Umbilical cord (tissue), 2 donors: Measurements from ENCODE around the gene NEK5. TPM values are rescaled to one million over a fixed set of nuclear protein-coding genes. Genes with fewer than 3 reads are reported as not detected.
"Not testable (repeated sequence)": the region's sequence is repeated elsewhere in the genome, so short reads cannot be mapped to it uniquely, and the experiment has no call there.

Experiments
- DNase-seq: peaks from one replicate; pipeline ENCODE4 v3.0.0-alpha.2; 2015; ENCODE audit warnings: low spot score
- total RNA-seq: library from RNA; depleted of rRNA; stranded (reverse); fragments of >200 nt; gene quantifications from one replicate; pipeline ENCODE4 v1.2.3, GENCODE V29; 2014; ENCODE audit warnings: low replicate concordance; ENCODE audit not compliant: insufficient read depth

NEK5 gene
- total RNA-seq, 1 donor from 2014 or later = 13.2 TPM

DNA sequence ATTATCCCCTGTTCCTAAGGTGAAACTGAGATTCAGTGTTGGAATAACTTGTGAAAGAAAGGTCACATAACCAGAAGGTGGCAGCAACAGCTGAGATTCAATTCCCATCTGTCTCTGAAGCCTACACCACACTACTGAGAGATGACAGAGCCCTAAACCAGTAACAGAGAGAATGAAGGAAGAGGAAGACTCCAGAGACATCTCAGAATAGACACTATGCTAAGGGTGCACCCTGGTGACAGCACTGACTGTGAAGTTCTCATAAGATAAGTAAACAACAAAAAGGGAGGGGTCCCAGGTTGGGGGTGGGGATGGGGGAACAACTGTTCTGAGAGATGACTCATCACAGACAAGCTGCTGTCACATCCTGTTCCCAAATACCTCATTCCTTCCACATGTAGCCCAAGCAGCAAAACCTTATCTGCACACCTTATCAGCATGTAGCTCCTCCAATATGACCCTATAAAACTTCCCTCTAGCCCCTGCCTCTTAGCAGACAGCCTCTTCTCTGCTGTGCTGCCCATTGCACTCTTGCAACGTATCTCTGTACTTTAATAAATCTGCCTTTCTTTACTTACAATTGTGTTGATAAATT is 57.8 kb downstream of the NEK5 start:
- DNase-seq = no peak

DNA sequence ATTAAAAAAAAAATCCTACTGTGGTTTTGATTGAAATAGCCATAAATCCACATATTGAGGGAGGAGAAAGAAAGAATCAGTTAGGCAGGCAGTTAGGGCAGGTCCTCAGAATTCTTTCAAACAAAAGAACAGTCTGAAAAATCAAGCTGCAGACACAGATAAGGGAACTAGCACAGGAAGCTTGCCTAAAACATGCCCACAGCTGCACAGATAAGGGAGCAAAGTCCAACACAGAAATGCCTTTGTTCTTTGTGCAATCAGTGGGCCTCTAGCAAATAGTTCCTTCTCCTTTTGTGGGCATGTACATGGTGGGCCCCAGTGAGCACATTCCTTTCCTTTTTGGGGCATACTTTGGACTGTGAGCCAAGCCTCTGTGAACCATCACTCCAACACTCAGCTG is 61.6 kb downstream of the NEK5 start:
- DNase-seq = no peak

- DNase-seq = peak; percentile 69
Observed at GRCh38 chr13:52061587-52061986, 67.3 kb downstream of the NEK5 start.

- DNase-seq = not testable (repeated sequence)
Observed at GRCh38 chr13:52061064-52061463, 67.8 kb downstream of the NEK5 start.

GRCh38 chr13:52053460-52053859 is 75.4 kb downstream of the NEK5 start:
- DNase-seq = peak; percentile 98

DNA sequence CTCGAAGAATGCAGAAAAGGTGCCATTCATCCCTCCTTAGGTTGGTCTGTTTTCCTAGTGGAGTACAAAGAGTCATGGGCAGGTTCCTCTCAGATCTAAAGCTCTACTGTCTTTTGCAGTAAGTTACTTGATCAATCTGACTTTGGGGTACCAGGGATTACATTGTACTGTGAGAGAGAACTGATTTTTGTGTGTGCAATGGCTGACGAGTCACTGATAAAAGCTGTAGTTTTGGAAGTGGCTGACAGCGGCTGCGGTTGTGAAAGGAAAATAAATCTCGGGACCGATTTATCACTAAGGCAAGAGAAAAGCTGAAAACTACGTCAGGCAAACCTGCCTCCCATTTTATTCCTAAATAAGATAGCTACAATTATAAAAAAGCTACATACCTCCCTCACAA is 77.5 kb downstream of the NEK5 start:
- DNase-seq = peak; percentile 48

DNA sequence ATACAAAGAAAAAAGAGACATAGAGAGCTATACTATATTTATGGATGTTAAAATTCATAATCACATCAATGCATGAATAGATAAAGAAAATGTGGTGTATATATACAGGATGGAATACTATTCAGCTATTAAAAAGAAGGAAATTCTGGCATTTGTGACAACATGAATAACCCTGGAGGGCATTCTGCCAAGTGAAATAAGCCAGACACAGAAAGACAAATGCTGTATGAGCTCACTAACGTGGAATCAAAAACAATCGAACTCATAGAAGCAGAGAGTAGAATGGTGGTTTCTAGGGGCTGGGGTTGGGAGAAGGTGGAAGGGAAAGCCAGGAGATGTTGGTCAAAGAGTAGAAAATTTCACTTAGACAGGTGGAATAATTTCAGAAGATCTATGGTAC is 80.4 kb downstream of the NEK5 start:
- no peak for DNase-seq

DNA sequence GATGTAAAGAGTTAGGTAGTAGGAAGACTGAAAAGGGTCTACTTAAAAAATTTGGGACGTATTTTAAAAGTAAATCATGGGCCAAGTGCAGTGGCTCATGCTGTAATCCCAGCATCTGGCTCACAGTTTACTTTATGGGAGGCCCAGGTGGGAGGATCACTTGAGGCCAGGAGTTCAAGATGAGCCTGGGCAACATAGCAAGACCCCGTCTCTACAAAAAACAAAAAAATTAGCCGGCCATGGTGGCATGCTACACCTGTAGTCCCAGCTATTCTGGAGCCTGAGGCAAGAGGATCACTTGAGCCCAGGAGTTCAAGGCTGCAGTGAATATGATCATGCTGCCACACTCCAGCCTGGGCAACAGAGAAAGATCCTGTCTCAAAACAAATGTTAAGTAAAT is 81.4 kb downstream of the NEK5 start:
- DNase-seq = no peak

DNA sequence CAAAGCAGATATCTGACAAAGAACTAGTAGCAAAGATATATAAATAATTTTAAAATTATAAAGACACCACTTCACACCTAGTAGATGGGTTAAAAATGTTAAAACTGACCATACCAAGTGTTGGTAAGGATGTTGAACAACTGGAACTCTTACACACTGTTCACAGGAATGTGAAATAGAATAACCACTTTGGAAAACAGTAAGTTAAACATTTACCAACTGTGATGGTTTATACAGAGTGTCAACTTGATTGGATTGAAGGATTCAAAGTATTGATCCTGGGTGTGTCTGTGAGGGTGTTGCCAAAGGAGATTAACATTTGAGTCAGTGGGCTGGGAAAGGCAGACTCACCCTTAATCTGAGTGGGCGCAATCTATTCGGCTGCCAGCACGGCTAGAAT is 85.2 kb downstream of the NEK5 start:
- DNase-seq = no peak

GRCh38 chr13:52036037-52036436 is 92.8 kb downstream of the NEK5 start:
- DNase-seq = no peak

DNA sequence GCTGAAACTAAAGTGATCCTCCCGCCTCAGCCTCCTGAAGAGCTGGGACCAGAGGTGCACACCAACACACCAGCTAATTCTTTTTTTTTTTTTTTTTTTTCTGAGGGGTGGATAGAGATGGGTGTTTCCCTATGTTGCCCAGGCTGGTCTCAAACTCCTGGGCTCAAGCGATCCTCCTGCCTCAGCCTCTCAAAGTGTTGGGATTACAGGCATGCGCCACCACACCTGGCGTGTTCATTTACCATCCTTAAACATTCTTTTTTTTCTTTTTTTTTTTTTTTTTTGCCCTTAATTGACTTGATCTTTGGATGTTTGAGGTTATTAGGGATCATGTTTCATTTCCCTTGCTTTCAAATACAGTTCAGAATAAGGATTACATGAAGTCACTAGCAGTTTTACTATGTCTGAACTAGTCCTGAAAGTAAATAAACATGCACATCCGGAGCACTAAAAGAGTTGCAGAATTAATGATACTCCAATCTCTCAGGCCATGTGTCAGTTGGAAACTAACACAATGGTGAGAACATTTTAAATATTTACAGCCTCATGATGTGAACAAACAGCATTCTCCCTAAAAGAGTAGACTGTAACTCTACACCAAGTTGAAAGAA is 94.2 kb downstream of the NEK5 start:
- DNase-seq = no peak

DNA sequence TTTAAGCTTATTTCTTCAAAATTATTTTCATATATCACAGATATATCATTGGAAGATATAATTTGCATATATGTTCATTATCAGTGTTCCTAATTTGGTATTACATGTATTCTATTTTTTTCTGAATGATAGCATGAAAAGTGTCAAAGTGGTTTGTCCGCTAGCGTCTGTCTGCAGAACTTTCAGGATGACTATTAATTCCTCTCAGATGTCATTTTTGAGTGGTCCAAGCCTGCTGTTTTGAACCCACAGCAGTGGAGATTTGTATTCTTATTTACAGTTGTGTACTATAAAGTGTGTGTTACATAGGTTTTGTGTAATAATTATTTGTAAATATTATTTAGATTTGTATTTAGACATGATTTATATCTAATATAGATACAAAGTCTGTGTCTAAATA is 95.8 kb downstream of the NEK5 start:
- no peak for DNase-seq

GRCh38 chr13:52030401-52030800 is 98.5 kb downstream of the NEK5 start:
- DNase-seq = not testable (repeated sequence)

GRCh38 chr13:52029569-52029968 is 99.3 kb downstream of the NEK5 start:
- no peak for DNase-seq

DNA sequence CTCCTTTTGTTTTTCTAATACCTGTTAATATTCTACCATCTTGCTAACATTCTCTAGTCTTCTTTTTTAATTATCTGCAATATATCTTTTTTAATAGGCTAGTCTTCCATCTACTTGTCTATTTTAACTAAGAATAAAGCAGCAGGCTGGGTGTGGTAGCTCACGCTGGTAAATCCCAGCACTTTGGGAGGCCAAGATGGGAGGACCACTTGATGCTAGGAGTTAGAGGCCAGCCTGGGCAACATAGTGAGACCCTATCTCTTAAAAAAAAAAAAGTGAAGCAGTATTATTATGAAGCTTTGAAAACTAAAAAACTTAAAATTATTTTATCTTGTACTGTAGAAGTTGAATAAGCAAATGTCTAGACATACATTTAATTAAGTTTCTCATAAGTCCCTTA is 101.0 kb downstream of the NEK5 start:
- DNase-seq = no peak

GRCh38 chr13:52026246-52026626 is 102.6 kb downstream of the NEK5 start:
- no peak for DNase-seq

GRCh38 chr13:52025475-52026245 is 103.2 kb downstream of the NEK5 start:
- no peak for DNase-seq

DNA sequence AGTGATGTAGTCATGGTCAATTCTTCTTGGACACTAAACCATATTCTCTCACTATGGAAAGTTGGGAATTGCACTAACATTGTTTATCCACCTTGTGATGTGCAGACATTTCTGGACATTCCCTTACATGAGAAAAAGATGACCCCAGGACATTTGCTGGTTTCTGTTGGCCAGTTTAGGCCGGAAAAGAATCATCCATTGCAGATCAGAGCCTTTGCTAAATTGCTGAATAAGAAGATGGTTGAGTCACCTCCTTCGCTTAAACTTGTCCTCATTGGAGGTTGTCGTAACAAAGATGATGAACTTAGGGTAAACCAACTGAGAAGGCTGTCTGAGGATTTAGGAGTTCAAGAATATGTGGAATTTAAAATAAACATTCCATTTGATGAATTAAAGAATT is 104.4 kb downstream of the NEK5 start, which contains the start of gene UTP14C:
UTP14C (plus strand) TSS at position 211 of the 400 bp plus-strand sequence. CDS start 4,114 bp downstream, outside the sequence.
- DNase-seq = no peak

GRCh38 chr13:52022356-52022755 is 106.5 kb downstream of the NEK5 start:
- no peak for DNase-seq

- no peak for DNase-seq
Observed at GRCh38 chr13:52020191-52020590, 108.7 kb downstream of the NEK5 start.

- DNase-seq = no peak
Observed at GRCh38 chr13:52016296-52016695, 112.6 kb downstream of the NEK5 start.

DNA sequence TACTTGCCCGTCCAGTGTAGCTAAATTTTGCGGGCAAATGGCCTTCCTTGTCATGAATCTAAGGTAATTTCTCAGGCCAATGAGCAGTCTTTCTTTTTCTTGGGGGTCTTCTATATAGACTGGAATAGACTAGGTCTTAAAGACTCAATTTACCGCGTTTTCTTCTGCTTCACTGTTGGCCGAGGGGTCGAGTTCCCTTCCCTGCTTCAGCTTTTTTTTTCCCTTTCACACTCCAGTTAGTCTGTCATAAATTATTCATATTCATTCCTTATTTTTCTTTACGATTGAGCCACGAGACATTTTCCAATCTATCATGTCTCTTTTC is 116.4 kb downstream of the NEK5 start:
- DNase-seq = no peak
